ENCODE results near the gene BRD8.

Gene BRD8

GRCh38 chr5:138091685-138092084, 86.7 kb downstream of the BRD8 start:
- no peak for TF ChIP-seq CTCF (IDR thresholded peaks at IDR 0.05)
- H3K4me3 ChIP-seq = no peak overlapping the region
- no peak for DNase-seq (ENCODE audit: low spot score)
- H3K27ac ChIP-seq = no peak overlapping the region

Measured in coronary artery (tissue), 2 donors.